Posterior vena cava (tissue), 2 donors: Measurements from ENCODE around the gene MOB1B. TPM values are rescaled to one million over a fixed set of nuclear protein-coding genes. Genes with fewer than 3 reads are reported as not detected.
A peak's percentile ranks its signal among the peaks of the same experiment; 100 is the strongest.
"Not testable (repeated sequence)": the region's sequence is repeated elsewhere in the genome, so short reads cannot be mapped to it uniquely, and the experiment has no call there.

Experiments
- DNase-seq: peaks from one replicate; pipeline ENCODE4 v3.0.0-alpha.2; 2020; ENCODE audit warnings: low spot score
- intact Hi-C, 2 donors: fragments of 100-400 bp; cut with DNase I; formaldehyde crosslinking; loops; one replicate each; pipeline versions ENCODE4 v1.14.1 to v1.14.2; 2022 to 2023
- long read RNA-seq, 2 donors: library from polyadenylated mRNA; unstranded; transcript quantifications; one replicate each; pipeline ENCODE4 v2.0.0, GENCODE V29; 2020 to 2021
- total RNA-seq, 2 donors: library from RNA; stranded (reverse); fragmentation: NEBNext Ultra II Directional; extraction: Animal tissue kit (Norgen Biotek cat#: 25700); gene quantifications; one replicate each; pipeline ENCODE4 v1.2.1, GENCODE V29; 2021
- donor health status: DM: yes; HTN: yes; CAD: no.
- donor health status: DM: yes; HTN: yes; CAD: no.

The MOB1B gene
- total RNA-seq, result 10 to 100 TPM; 21.8 to 29.1 TPM
- long read RNA-seq, donor 1, partial matches to known transcripts, result 1 of 4 reads
- long read RNA-seq, donor 1, other reads (novel, unspliced or antisense), result 3 of 4 reads
- long read RNA-seq, donor 2, result 0 reads

DNA sequence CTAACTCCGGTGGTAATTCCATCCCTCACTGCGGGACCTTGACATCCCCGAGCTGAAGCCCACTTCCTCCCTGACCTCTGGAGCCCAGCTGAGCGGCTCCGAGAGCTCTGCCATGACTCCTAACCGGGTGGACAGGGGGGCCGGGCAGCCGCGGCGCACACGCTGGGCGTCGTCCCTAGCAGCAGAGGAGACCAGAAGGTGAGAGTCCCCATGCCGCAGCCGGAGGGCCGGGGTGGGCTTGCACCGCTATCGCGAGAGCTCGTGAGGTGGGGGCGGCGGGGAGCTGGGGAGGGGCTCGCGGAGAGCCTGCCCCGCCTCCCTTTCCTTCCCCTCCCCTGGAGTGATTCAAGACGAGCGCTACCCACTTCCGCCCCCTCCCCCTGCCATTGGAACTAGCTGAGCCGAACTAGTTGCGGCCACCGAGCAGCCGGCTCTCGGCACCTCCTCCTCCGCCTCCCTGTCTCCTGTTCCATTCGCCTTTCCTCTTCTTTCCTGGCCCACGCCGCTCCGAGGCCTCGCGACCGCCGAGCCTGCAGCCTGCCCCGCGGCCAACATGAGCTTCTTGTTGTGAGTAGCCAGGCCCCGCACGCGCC, at the start of gene MOB1B:
Gene MOB1B, plus strand, starts transcription at position 386 of the 593 bp plus-strand sequence. Its CDS starts 168 bp downstream, at position 554.
- peak; percentile 94 for DNase-seq
- intact Hi-C loops, result no loop called here

DNA sequence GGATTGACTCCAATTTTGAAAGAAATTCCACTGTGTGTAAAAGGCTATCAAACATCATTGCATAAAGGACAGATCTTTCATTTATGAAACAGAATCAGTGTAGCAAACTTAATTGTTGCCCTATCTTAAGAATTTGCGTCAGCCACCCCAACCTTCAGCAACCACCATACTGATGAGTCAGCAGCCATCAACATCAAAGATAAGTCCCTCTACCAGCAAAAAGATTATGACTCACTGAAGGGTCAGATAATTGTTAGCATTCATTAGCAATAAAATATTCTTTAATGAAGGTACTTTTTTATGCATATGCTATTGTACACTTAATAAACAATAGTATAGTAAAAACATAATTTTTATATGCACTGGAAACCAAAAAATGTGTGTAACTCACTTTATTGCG, 46.7 kb upstream of the MOB1B start:
- no peak for DNase-seq
- intact Hi-C loops, result no loop called here

- intact Hi-C loops, result no loop called here
- DNase-seq, result no peak
Measured at GRCh38 chr4:70858454-70858853, 43.7 kb upstream of the MOB1B start.

DNA sequence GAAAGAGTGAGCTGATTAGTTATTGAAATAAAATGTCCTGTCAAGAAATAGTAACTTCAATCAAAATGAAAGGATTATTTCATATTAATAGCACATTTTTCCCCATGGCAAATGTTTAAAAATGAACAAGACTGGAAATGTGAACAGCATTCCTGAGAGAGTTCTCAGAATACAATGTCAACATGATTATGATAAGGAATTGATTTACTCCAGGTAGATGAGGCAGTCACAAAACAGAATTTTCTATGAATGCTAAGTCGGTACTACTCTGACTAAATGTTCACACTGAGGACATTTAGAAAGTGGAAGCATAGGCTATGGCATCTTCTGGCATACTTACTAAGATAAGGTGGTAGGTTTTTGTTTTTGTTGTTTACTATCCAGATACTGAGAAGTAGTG, 43.1 kb upstream of the MOB1B start:
- intact Hi-C loops, result no loop called here
- no peak for DNase-seq

DNA sequence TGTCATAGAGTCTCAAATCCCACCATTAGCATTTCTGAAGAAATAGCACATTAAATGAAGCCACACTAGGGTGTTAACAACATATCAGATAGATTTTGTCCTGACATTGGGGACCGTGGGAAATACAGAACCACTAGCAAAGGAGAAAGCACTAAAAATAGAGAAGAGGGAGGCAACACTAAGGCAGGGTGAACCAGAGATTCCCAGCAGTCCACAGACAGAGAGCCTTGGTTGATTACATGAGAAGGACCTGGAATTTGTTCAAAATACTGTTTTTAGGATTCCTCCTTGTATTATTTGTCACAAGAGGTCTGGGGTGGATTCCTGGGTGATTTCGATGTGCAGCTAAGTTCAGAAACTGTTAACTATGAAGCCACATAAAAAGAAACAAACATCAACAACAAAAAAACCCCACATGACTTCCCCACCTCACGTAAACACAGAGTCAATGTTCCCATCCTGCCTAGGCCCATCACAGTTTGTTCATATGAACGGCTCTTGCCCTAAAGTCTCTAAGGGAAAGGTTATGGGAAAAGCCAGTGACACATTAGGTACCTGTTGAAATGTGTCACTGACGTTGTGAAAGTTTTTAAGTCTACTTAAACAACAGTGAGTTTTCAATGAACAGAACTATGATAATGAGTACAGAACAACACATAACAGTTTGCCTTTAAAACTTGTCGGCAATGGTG, 38.9 kb upstream of the MOB1B start:
- DNase-seq, result no peak
- intact Hi-C loops, result no loop called here

DNA sequence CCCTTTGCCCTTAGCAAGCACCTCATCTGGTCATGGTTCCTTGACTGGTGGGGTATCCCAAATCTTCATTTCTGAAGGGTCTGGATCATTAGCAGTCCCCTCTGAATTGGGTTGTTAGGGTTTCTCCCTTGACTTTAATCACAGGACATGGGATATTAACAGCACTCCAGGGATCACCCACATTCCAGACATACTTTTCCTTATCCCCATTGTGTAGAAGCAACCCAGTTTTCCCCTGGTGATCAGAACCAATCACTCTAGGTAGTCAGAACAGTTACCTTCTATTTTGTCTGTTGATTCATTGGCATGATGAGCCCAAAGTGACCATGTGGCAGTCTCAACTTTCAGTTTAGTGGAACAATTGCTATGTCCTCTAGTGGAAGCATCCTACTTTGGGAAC, 33.4 kb upstream of the MOB1B start:
- intact Hi-C loops, result no loop called here
- DNase-seq, result no peak

GRCh38 chr4:70873216-70873615, 29.0 kb upstream of the MOB1B start:
- DNase-seq, result no peak

GRCh38 chr4:70874268-70875156, 27.7 kb upstream of the MOB1B start:
- intact Hi-C loops, result no loop called here
- DNase-seq, result no peak

More at GRCh38 chr4:70873216-70873615, 29.0 kb upstream of the MOB1B start:
- intact Hi-C loops, result no loop called here

DNA sequence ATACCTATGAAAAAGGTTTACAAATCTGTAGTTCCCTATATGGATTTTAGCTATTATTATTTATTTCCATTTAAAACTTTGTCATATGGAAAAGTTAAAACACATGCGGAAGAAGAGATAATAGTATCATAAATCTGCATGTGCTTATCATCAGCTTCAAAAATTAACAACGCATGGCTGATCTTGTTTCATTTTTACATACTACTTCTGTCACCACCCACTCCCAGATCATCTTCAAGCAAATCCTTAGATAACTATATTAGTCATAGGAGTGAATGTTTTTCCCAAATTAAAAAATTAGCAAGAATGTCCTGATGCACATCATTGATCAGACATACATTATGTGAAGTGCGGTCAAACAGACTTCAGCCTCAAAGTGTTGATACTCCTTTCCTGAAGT, 24.6 kb upstream of the MOB1B start:
- intact Hi-C loops, result no loop called here
- no peak for DNase-seq

DNA sequence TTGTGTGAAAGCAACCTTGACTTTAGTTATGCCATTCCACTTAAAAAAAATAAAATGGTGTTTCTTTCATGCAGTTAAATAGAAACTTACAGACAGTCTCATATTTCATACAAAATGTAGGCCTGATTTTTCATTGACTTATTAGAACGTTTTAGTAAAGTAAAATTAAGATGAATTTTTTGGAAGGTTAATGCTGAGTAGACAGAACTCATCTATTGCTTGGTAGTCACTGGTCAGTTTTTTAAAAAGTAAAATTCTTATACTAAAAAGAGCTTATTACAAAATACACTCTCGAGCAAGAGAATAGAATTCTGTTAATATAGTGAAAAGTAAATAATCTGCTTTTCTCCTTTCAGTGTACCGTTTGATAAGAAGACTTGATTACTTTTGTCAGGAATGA, 21.4 kb upstream of the MOB1B start:
- no peak for DNase-seq
- intact Hi-C loops, result no loop called here

DNA sequence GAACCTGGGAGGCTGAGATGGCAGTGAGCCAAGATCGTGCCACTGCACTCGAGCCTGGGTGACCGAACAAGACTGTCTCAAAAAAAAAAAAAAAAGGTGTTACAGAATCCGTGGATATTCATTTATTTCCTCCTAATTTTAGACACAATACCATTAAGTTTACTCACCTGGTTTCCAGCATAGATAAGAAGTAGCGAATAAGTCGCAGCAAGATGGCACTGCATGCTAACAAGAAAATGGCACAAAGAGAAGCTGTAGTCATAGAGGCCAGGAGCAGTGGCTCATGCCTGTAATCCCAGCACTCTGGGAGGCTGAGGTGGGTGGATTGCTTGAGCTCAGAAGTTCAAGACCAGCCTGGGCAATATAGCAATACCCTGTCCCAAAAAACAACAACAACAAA, 17.0 kb upstream of the MOB1B start:
- DNase-seq, result no peak
- intact Hi-C loops, result no loop called here

GRCh38 chr4:70892086-70892769, 9.9 kb upstream of the MOB1B start:
- intact Hi-C loops, result no loop called here
- no peak for DNase-seq

GRCh38 chr4:70893790-70894189, 8.4 kb upstream of the MOB1B start:
- DNase-seq, result no peak
- intact Hi-C loops, result no loop called here

GRCh38 chr4:70895405-70895804, 6.8 kb upstream of the MOB1B start:
- no peak for DNase-seq
- intact Hi-C loops, result no loop called here

GRCh38 chr4:70895811-70896491, 6.2 kb upstream of the MOB1B start:
- DNase-seq, result no peak
- intact Hi-C loops, result no loop called here

- intact Hi-C loops, DNase-seq: not testable (repeated sequence)
Measured at GRCh38 chr4:70898581-70898980, 3.6 kb upstream of the MOB1B start.

GRCh38 chr4:70901607-70901983, 574 bp upstream of the MOB1B start:
- intact Hi-C loops, result no loop called here
- DNase-seq, result no peak

GRCh38 chr4:70902577-70903290, 565 bp downstream of the MOB1B start:
- intact Hi-C loops, result no loop called here
- DNase-seq, result peak; percentile 84

GRCh38 chr4:70903291-70903603, 1.1 kb downstream of the MOB1B start:
- intact Hi-C loops, result no loop called here
- no peak for DNase-seq
